ENCODE measurements around the gene PDLIM3.
"Not testable (repeated sequence)": the region's sequence is repeated elsewhere in the genome, so short reads cannot be mapped to it uniquely, and the experiment has no call there.

PDLIM3 gene

GRCh38 chr4:185518494-185518893 is 16.8 kb downstream of the PDLIM3 start:
- ATAC-seq (replicated peaks) (no peak), DNase-seq (no peak)
- H3K9me3 Mint-ChIP-seq, result no peaks in the 10 kb centered on the region
- H3K4me3 Mint-ChIP-seq, result no peak overlapping the region
- H3K4me1 Mint-ChIP-seq, result peaks cover 0 to 4% of the 10 kb centered on the region in 2 donors
- no peak overlapping the region for H3K27ac Mint-ChIP-seq
- peaks cover 19 to 35% of the 10 kb centered on the region in 2 donors for H3K27me3 Mint-ChIP-seq
- no peaks in the 10 kb centered on the region for H3K36me3 Mint-ChIP-seq

- Mint-ChIP-seq H3K4me3 (no peak overlapping the region), H3K36me3 (no peaks in the 10 kb centered on the region), H3K27me3 (peaks cover 20 to 36% of the 10 kb centered on the region in 2 donors), H3K4me1 (peaks cover 0 to 8% of the 10 kb centered on the region in 2 donors), H3K9me3 (no peaks in the 10 kb centered on the region), H3K27ac (no peak overlapping the region)
- ATAC-seq (replicated peaks) (no peak), DNase-seq (no peak)
These were observed 17.2 kb downstream of the PDLIM3 start for GRCh38 chr4:185518069-185518468.

GRCh38 chr4:185515248-185515647 is 20.1 kb downstream of the PDLIM3 start:
- Mint-ChIP-seq H3K4me1 (peaks cover 0 to 10% of the 10 kb centered on the region in 2 donors), H3K27me3 (peaks cover 32 to 55% of the 10 kb centered on the region in 2 donors)

GRCh38 chr4:185514182-185514697 is 21.1 kb downstream of the PDLIM3 start:
- DNase-seq (no peak), ATAC-seq (replicated peaks) (no peak)
- Mint-ChIP-seq H3K27me3 (peaks cover 36 to 55% of the 10 kb centered on the region in 2 donors), H3K9me3 (no peaks in the 10 kb centered on the region), H3K27ac (no peak overlapping the region), H3K4me3 (no peak overlapping the region), H3K4me1 (peaks cover 0 to 10% of the 10 kb centered on the region in 2 donors), H3K36me3 (no peaks in the 10 kb centered on the region)

More at GRCh38 chr4:185515248-185515647, 20.1 kb downstream of the PDLIM3 start:
- Mint-ChIP-seq H3K9me3 (no peaks in the 10 kb centered on the region), H3K36me3 (no peaks in the 10 kb centered on the region), H3K27ac (no peak overlapping the region), H3K4me3 (no peak overlapping the region)
- DNase-seq, result no peak
- ATAC-seq (replicated peaks), result no peak

GRCh38 chr4:185513489-185514181 is 21.7 kb downstream of the PDLIM3 start:
- Mint-ChIP-seq H3K9me3 (no peaks in the 10 kb centered on the region), H3K27ac (no peak overlapping the region), H3K27me3 (peaks cover 36 to 51% of the 10 kb centered on the region in 2 donors), H3K4me1 (peaks cover 0 to 10% of the 10 kb centered on the region in 2 donors), H3K4me3 (no peak overlapping the region), H3K36me3 (no peaks in the 10 kb centered on the region)
- ATAC-seq (replicated peaks) (no peak), DNase-seq (no peak)

GRCh38 chr4:185512516-185512915 is 22.8 kb downstream of the PDLIM3 start:
- ATAC-seq (replicated peaks) (no peak), DNase-seq (no peak)
- H3K4me3 Mint-ChIP-seq, result no peak overlapping the region
- no peak overlapping the region for H3K27ac Mint-ChIP-seq
- no peaks in the 10 kb centered on the region for H3K36me3 Mint-ChIP-seq
- H3K27me3 Mint-ChIP-seq, result peaks cover 36 to 56% of the 10 kb centered on the region in 2 donors
- H3K4me1 Mint-ChIP-seq, result peaks cover 0 to 10% of the 10 kb centered on the region in 2 donors
- no peaks in the 10 kb centered on the region for H3K9me3 Mint-ChIP-seq

GRCh38 chr4:185511243-185511642 is 24.1 kb downstream of the PDLIM3 start:
- not testable (repeated sequence) for ATAC-seq (replicated peaks); H3K27ac Mint-ChIP-seq; DNase-seq; H3K4me3 Mint-ChIP-seq; H3K36me3 Mint-ChIP-seq; H3K9me3 Mint-ChIP-seq
- H3K27me3 Mint-ChIP-seq, result peaks cover 42 to 49% of the 10 kb centered on the region in 2 donors
- H3K4me1 Mint-ChIP-seq, result peaks cover 0 to 10% of the 10 kb centered on the region in 2 donors

- H3K27me3 Mint-ChIP-seq, result peaks cover 44 to 51% of the 10 kb centered on the region in 2 donors
- H3K4me1 Mint-ChIP-seq, result peaks cover 0 to 10% of the 10 kb centered on the region in 2 donors
- no peak overlapping the region for H3K27ac Mint-ChIP-seq
- no peak for DNase-seq
- ATAC-seq (replicated peaks), result no peak
- no peak overlapping the region for H3K4me3 Mint-ChIP-seq
- no peaks in the 10 kb centered on the region for H3K36me3 Mint-ChIP-seq
- no peaks in the 10 kb centered on the region for H3K9me3 Mint-ChIP-seq
These were observed 24.5 kb downstream of the PDLIM3 start for GRCh38 chr4:185510806-185511205.

- peaks cover 0 to 4% of the 10 kb centered on the region in 2 donors for H3K4me1 Mint-ChIP-seq
- H3K4me3 Mint-ChIP-seq, result no peak overlapping the region
- H3K36me3 Mint-ChIP-seq, result no peaks in the 10 kb centered on the region
- ATAC-seq (replicated peaks), result no peak
- H3K9me3 Mint-ChIP-seq, result no peaks in the 10 kb centered on the region
- H3K27me3 Mint-ChIP-seq, result peaks cover 34 to 44% of the 10 kb centered on the region in 2 donors
- no peak for DNase-seq
- no peak overlapping the region for H3K27ac Mint-ChIP-seq
These were observed 27.1 kb downstream of the PDLIM3 start for GRCh38 chr4:185508181-185508580.

- peaks cover 24 to 32% of the 10 kb centered on the region in 2 donors for H3K27me3 Mint-ChIP-seq
These were observed 28.9 kb downstream of the PDLIM3 start for GRCh38 chr4:185506422-185506821.

GRCh38 chr4:185504098-185505047 is 30.9 kb downstream of the PDLIM3 start:
- Mint-ChIP-seq H3K9me3 (peaks cover 0 to 8% of the 10 kb centered on the region in 2 donors), H3K36me3 (peaks cover 0 to 1% of the 10 kb centered on the region in 2 donors), H3K4me3 (no peak overlapping the region), H3K4me1 (no peaks in the 10 kb centered on the region), H3K27me3 (peaks cover 25 to 44% of the 10 kb centered on the region in 2 donors), H3K27ac (no peak overlapping the region)
- ATAC-seq (replicated peaks) (no peak), DNase-seq (no peak)

More at GRCh38 chr4:185506422-185506821, 28.9 kb downstream of the PDLIM3 start:
- ATAC-seq (replicated peaks) (no peak), DNase-seq (no peak)
- Mint-ChIP-seq H3K4me3 (no peak overlapping the region), H3K36me3 (no peaks in the 10 kb centered on the region), H3K4me1 (no peaks in the 10 kb centered on the region), H3K27ac (no peak overlapping the region), H3K9me3 (no peaks in the 10 kb centered on the region)

GRCh38 chr4:185502386-185502785 is 32.9 kb downstream of the PDLIM3 start:
- Mint-ChIP-seq H3K4me3 (no peak overlapping the region), H3K9me3 (peaks cover 0 to 8% of the 10 kb centered on the region in 2 donors), H3K36me3 (peaks cover 0 to 1% of the 10 kb centered on the region in 2 donors), H3K27me3 (peaks cover 25 to 38% of the 10 kb centered on the region in 2 donors), H3K4me1 (no peaks in the 10 kb centered on the region), H3K27ac (no peak overlapping the region)
- no peak for DNase-seq
- ATAC-seq (replicated peaks), result no peak

- H3K4me3 Mint-ChIP-seq, result no peak overlapping the region
- peaks cover 0 to 1% of the 10 kb centered on the region in 2 donors for H3K36me3 Mint-ChIP-seq
- ATAC-seq (replicated peaks), result no peak
- peaks cover 22 to 33% of the 10 kb centered on the region in 2 donors for H3K27me3 Mint-ChIP-seq
- H3K27ac Mint-ChIP-seq, result no peak overlapping the region
- no peak for DNase-seq
- H3K9me3 Mint-ChIP-seq, result peaks cover 0 to 8% of the 10 kb centered on the region in 2 donors
- no peaks in the 10 kb centered on the region for H3K4me1 Mint-ChIP-seq
These were observed 34.7 kb downstream of the PDLIM3 start for GRCh38 chr4:185500576-185500975.

GRCh38 chr4:185500035-185500434 is 35.3 kb downstream of the PDLIM3 start:
- DNase-seq, result no peak
- H3K36me3 Mint-ChIP-seq, result peaks cover 0 to 1% of the 10 kb centered on the region in 2 donors
- no peaks in the 10 kb centered on the region for H3K4me1 Mint-ChIP-seq
- no peak overlapping the region for H3K27ac Mint-ChIP-seq
- peaks cover 0 to 8% of the 10 kb centered on the region in 2 donors for H3K9me3 Mint-ChIP-seq
- peaks cover 22 to 31% of the 10 kb centered on the region in 2 donors for H3K27me3 Mint-ChIP-seq
- no peak for ATAC-seq (replicated peaks)
- no peak overlapping the region for H3K4me3 Mint-ChIP-seq
